Kidney (tissue), 14 donors: Measurements from ENCODE around the gene PIP4K2C. TPM values are rescaled to one million over a fixed set of nuclear protein-coding genes. Genes with fewer than 3 reads are reported as not detected.

Experiments
- DNase-seq, 5 donors: peaks; one replicate each; pipeline ENCODE4 v3.0.0-alpha.2; 2013 to 2020
- FAIRE-seq: peaks from 2 replicates; lab custom pipeline; 2012; peaks lifted over from hg19 to GRCh38; lab: Jason Lieb, UNC
- H3K27ac ChIP-seq, 2 donors: one replicate each; pipeline ENCODE4 v1.7.0; 2013; ENCODE audit warnings: low read depth in 2 of 2, low read length in 2 of 2, inconsistent platforms in 1 of 2
- H3K27me3 ChIP-seq: one replicate; pipeline ENCODE4 v1.7.1; 2013; ENCODE audit warnings: low read length, inconsistent platforms; ENCODE audit not compliant: control insufficient read depth, insufficient read depth
- H3K36me3 ChIP-seq, 3 donors: one replicate each; pipeline versions ENCODE4 v1.7.0 to v1.7.1; 2013; ENCODE audit warnings: low read length in 3 of 3, control low read depth in 1 of 3, inconsistent platforms in 1 of 3; ENCODE audit not compliant: insufficient read depth in 3 of 3, control insufficient read depth in 2 of 3
- H3K4me1 ChIP-seq, 3 donors: one replicate each; pipeline versions ENCODE4 v1.7.0 to v1.7.1; 2013; ENCODE audit warnings: low read length in 3 of 3, inconsistent platforms in 1 of 3, low read depth in 1 of 3; ENCODE audit not compliant: control insufficient read depth in 2 of 3, insufficient read depth in 2 of 3
- H3K4me3 ChIP-seq, 3 donors: one replicate each; pipeline versions ENCODE4 v1.7.0 to v1.8.1; 2013; ENCODE audit warnings: low read length in 3 of 3, control low read depth in 1 of 3, inconsistent platforms in 1 of 3
- H3K9ac ChIP-seq, 3 donors: one replicate each; pipeline versions ENCODE4 v1.7.0 to v1.7.1; 2013; ENCODE audit warnings: low read length in 3 of 3, control low read depth in 1 of 3, inconsistent platforms in 1 of 3
- H3K9me3 ChIP-seq, 3 donors: one replicate each; pipeline versions ENCODE4 v1.7.0 to v1.7.1; 2013; ENCODE audit warnings: low read length in 3 of 3, control low read depth in 1 of 3, inconsistent platforms in 1 of 3; ENCODE audit not compliant: control insufficient read depth in 2 of 3, insufficient read depth in 1 of 3
- CTCF ChIP-seq: IDR thresholded peaks from 3 replicates; pipeline ENCODE4 v1.5.1; 2012; ENCODE audit warnings: mild to moderate bottlenecking, moderate library complexity, borderline replicate concordance; ENCODE audit not compliant: insufficient read depth; ENCODE audit errors: extremely low read depth
- intact Hi-C: fragments of 100-400 bp; cut with DNase I; formaldehyde crosslinking; loops from one replicate; pipeline ENCODE4 v1.11.1; 2022
- polyA plus RNA-seq: library from polyadenylated mRNA; stranded (reverse); fragments of 350-450 nt; fragmentation: Illumina TruSeq; extraction: RNeasy Lipid Tissue Mini Kit (QIAGEN cat#74804); gene quantifications from one replicate; pipeline ENCODE4 v1.2.3, GENCODE V29; 2014; ENCODE audit warnings: low read depth, low replicate concordance; ENCODE audit not compliant: insufficient read depth
- total RNA-seq: library from RNA; stranded (reverse); fragmentation: NEBNext Ultra II Directional; extraction: Animal tissue kit (Norgen Biotek cat#: 25700); gene quantifications from one replicate; pipeline ENCODE4 v1.2.1, GENCODE V29; 2021
- donor health status: control.
- donor health status: control.
- donor health status: control.
- donor health status: control.
- donor health status: control.
- donor health status: DM: yes; HTN: yes; CAD: no.
- donor health status: Normal renal cell carcinoma (clear cell type).

PIP4K2C gene
- total and polyA plus RNA-seq, 2 donors from 2014 or later: 43.2 to 52.4 TPM

- intact Hi-C loops: loop anchor here (5.0 kb wide), 1 partner anchor 39 kb away; no protein-coding TSS in a partner anchor
- TF ChIP-seq CTCF: peak; percentile 98
- no peak overlapping the region for H3K4me3 ChIP-seq
- H3K9me3 ChIP-seq: no peaks in the 10 kb centered on the region
- H3K27ac ChIP-seq: no peak overlapping the region
- H3K9ac ChIP-seq: no peak overlapping the region
- DNase-seq (peak in 4 of 5 donors; percentile 76 to 90 (median 84)), FAIRE-seq (no peak)
- no peaks in the 10 kb centered on the region for H3K36me3 ChIP-seq
- H3K4me1 ChIP-seq: no peaks in the 10 kb centered on the region
- H3K27me3 ChIP-seq: no peaks in the 10 kb centered on the region
Measured at GRCh38 chr12:57583008-57583831, 7.8 kb upstream of the PIP4K2C start.

- no peak overlapping the region for H3K27ac ChIP-seq
- no peaks in the 10 kb centered on the region for H3K27me3 ChIP-seq
- H3K9ac ChIP-seq: no peak overlapping the region
- H3K4me3 ChIP-seq: no peak overlapping the region
- no peaks in the 10 kb centered on the region for H3K9me3 ChIP-seq
- H3K4me1 ChIP-seq: no peaks in the 10 kb centered on the region
- intact Hi-C loops: loop anchor here (5.0 kb wide), 1 partner anchor 38 kb away; no protein-coding TSS in a partner anchor
- TF ChIP-seq CTCF: no peak
- DNase-seq (no peak), FAIRE-seq (no peak)
- no peaks in the 10 kb centered on the region for H3K36me3 ChIP-seq
Measured at GRCh38 chr12:57584050-57584449, 6.9 kb upstream of the PIP4K2C start.

- no peak overlapping the region for H3K4me3 ChIP-seq
- no peaks in the 10 kb centered on the region for H3K4me1 ChIP-seq
- no peak for FAIRE-seq
- H3K36me3 ChIP-seq: no peaks in the 10 kb centered on the region
- no peaks in the 10 kb centered on the region for H3K9me3 ChIP-seq
- H3K27ac ChIP-seq: no peak overlapping the region
- no peak overlapping the region for H3K9ac ChIP-seq
- DNase-seq: no peak
- intact Hi-C loops: loop anchor here (5.0 kb wide), 1 partner anchor 38 kb away; no protein-coding TSS in a partner anchor
- no peak for TF ChIP-seq CTCF
- H3K27me3 ChIP-seq: no peaks in the 10 kb centered on the region
Measured at GRCh38 chr12:57584690-57585089, 6.3 kb upstream of the PIP4K2C start.
